Natural killer cell (primary cell): ENCODE data around the gene LRCOL1. TPM values are rescaled to one million over a fixed set of nuclear protein-coding genes. Genes with fewer than 3 reads are reported as not detected.
A peak's percentile ranks its signal among the peaks of the same experiment; 100 is the strongest.

Experiments used
- ATAC-seq, 3 donors: fragments of 150-1000 bp in 2 of 3; fragments of 200-7000 bp in 1 of 3; cut with Tn5 transposase; 1 replicate in 1 of 3; 2 replicates in 2 of 3; pipeline ENCODE4 v1.10.0; 2021; ENCODE audit warnings: mild to moderate bottlenecking in 2 of 3, moderate library complexity in 2 of 3
- DNase-seq, 2 donors: peaks; one replicate each; pipeline versions ENCODE4 v3.0.0 to v3.0.0-alpha.2; 2013 to 2021; ENCODE audit warnings: mixed read lengths in 1 of 2
- H3K27ac ChIP-seq: one replicate; pipeline ENCODE4 v1.5.1; 2013; ENCODE audit warnings: mild to moderate bottlenecking, low read length
- H3K27me3 ChIP-seq: one replicate; pipeline ENCODE4 v1.6.1; 2013; ENCODE audit warnings: low read length; ENCODE audit not compliant: control insufficient read depth, insufficient read depth
- H3K36me3 ChIP-seq: one replicate; pipeline ENCODE4 v1.6.1; 2013; ENCODE audit warnings: low read length; ENCODE audit not compliant: control insufficient read depth, insufficient read depth
- H3K4me1 ChIP-seq: one replicate; pipeline ENCODE4 v1.6.1; 2013; ENCODE audit warnings: low read length; ENCODE audit not compliant: control insufficient read depth, insufficient read depth
- H3K4me3 ChIP-seq: one replicate; pipeline ENCODE4 v1.5.1; 2013; ENCODE audit warnings: low read length
- H3K9me3 ChIP-seq: one replicate; pipeline ENCODE4 v1.6.1; 2013; ENCODE audit warnings: low read length; ENCODE audit not compliant: control insufficient read depth, insufficient read depth
- H3K27ac Mint-ChIP-seq, 2 donors: one replicate each; pipeline ENCODE4 v1.8.0; 2022; ENCODE audit warnings: mild to moderate bottlenecking in 2 of 2, mixed read lengths in 2 of 2, moderate library complexity in 1 of 2
- H3K27me3 Mint-ChIP-seq, 2 donors: one replicate each; pipeline ENCODE4 v1.8.0; 2022; ENCODE audit warnings: low read depth in 2 of 2, mixed read lengths in 2 of 2
- H3K36me3 Mint-ChIP-seq: one replicate; pipeline ENCODE4 v1.8.0; 2022; ENCODE audit warnings: mixed read lengths
- H3K4me1 Mint-ChIP-seq, 2 donors: one replicate each; pipeline ENCODE4 v1.8.0; 2022; ENCODE audit warnings: mixed read lengths in 2 of 2
- H3K4me3 Mint-ChIP-seq: one replicate; pipeline ENCODE4 v1.8.0; 2022; ENCODE audit warnings: mild to moderate bottlenecking, moderate library complexity, mixed read lengths
- H3K9me3 Mint-ChIP-seq, 2 donors: one replicate each; pipeline ENCODE4 v1.8.0; 2022; ENCODE audit warnings: mixed read lengths in 2 of 2
- WGBS: methylation state at CpG from one replicate; pipeline ENCODE4 v1.1.7; 2013; ENCODE audit warnings: missing lambda C conversion rate; ENCODE audit not compliant: insufficient coverage; 5-methylcytosine and 5-hydroxymethylcytosine counted together
- intact Hi-C: fragments of 100-400 bp; cut with micrococcal nuclease; formaldehyde crosslinking; loops from one replicate; pipeline ENCODE4 v1.14.2; 2022
- total RNA-seq, 4 donors: library from RNA; stranded (reverse); fragments of 120-200 nt in 1 of 4; gene quantifications; one replicate each; pipeline versions ENCODE4 v1.2.3 to v1.2.4, GENCODE V29; 2013 to 2022
- TF ChIP-seq, protein P1 (sequence below): fragments of 200-600 bp; IDR thresholded peaks from one replicate; pipeline ENCODE4 v1.8.0; 2022; ENCODE audit warnings: antibody characterized with exemption

LRCOL1 gene
- total RNA-seq, 3 donors from 2014 or later (not counting 1 experiment from before 2014, with no cell fraction given) = not detected

DNA sequence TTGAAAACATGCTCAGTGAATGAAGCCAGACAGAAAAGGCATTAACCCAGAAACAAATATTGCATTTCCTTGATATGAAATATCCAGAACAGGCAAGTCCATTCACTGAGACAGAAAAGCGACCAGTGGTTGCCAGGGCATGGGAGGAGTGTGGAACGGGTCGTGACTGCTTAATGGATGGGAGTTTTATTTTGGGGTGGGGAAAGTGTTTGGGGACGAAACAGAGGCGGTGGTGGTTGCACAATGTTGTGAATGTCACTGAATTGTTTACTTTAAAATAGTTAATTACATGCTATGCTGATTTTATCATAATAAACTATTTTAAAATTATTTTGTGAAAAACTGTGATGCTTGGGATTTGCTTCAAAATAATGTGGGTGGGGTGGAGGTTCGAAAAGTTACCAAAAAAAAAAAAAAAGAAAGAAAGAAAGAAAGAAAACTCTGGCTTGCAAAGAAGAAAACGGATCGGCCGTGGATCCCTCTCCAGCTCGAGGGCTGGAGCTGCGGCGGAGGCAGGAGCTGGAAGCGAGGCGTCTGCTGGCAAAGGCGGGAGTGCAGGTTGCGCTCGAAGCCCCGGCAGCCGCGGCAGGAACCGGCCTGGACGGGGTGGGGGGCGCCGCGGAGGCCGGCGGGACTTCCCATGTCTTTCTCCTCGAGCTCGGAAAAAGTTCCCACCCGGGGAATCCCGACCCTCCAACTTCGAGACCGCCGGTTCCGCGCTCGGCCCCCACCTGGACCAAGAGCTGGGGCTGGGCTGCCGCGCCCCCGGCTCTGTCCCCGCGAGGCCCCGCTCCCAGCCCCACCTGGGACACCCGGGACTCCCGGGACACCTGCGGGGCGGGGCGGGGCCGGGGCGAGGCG is 7.7 kb upstream of the LRCOL1 start:
- WGBS = 15% methylated on average over 50 of the region's 51 CpGs
- no peaks in the 10 kb centered on the region for H3K36me3 ChIP-seq
- H3K9me3 ChIP-seq = peaks cover 12% of the 10 kb centered on the region
- TF ChIP-seq, protein P1, sequence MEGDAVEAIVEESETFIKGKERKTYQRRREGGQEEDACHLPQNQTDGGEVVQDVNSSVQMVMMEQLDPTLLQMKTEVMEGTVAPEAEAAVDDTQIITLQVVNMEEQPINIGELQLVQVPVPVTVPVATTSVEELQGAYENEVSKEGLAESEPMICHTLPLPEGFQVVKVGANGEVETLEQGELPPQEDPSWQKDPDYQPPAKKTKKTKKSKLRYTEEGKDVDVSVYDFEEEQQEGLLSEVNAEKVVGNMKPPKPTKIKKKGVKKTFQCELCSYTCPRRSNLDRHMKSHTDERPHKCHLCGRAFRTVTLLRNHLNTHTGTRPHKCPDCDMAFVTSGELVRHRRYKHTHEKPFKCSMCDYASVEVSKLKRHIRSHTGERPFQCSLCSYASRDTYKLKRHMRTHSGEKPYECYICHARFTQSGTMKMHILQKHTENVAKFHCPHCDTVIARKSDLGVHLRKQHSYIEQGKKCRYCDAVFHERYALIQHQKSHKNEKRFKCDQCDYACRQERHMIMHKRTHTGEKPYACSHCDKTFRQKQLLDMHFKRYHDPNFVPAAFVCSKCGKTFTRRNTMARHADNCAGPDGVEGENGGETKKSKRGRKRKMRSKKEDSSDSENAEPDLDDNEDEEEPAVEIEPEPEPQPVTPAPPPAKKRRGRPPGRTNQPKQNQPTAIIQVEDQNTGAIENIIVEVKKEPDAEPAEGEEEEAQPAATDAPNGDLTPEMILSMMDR = no peak
- peaks cover 20 to 24% of the 10 kb centered on the region in 2 donors for H3K27me3 Mint-ChIP-seq
- H3K4me1 ChIP-seq = peaks cover 3% of the 10 kb centered on the region
- no peaks in the 10 kb centered on the region for H3K9me3 Mint-ChIP-seq
- no peak overlapping the region for H3K27ac ChIP-seq
- intact Hi-C loops = no loop called here
- no peaks in the 10 kb centered on the region for H3K36me3 Mint-ChIP-seq
- H3K4me1 Mint-ChIP-seq = peaks cover 4 to 8% of the 10 kb centered on the region in 2 donors
- no peak overlapping the region for H3K4me3 ChIP-seq
- H3K27ac Mint-ChIP-seq = no peak overlapping the region
- peak overlapping the region; percentile 17 for H3K4me3 Mint-ChIP-seq
- no peak for ATAC-seq
- DNase-seq = no peak
- peaks cover 21% of the 10 kb centered on the region for H3K27me3 ChIP-seq

GRCh38 chr12:132617135-132617701 is 6.8 kb upstream of the LRCOL1 start:
- Mint-ChIP-seq H3K27me3 (peaks cover 20 to 24% of the 10 kb centered on the region in 2 donors), H3K4me1 (peaks cover 4 to 8% of the 10 kb centered on the region in 2 donors), H3K4me3 (no peak overlapping the region), H3K36me3 (no peaks in the 10 kb centered on the region), H3K9me3 (no peaks in the 10 kb centered on the region), H3K27ac (no peak overlapping the region)
- Histone ChIP-seq H3K36me3 (no peaks in the 10 kb centered on the region), H3K4me3 (no peak overlapping the region), H3K27me3 (peaks cover 21% of the 10 kb centered on the region), H3K27ac (no peak overlapping the region), H3K9me3 (peaks cover 12% of the 10 kb centered on the region), H3K4me1 (peaks cover 3% of the 10 kb centered on the region)
- TF ChIP-seq, protein P1 = no peak
- intact Hi-C loops = no loop called here
- ATAC-seq (no peak), DNase-seq (no peak)
- WGBS = 84% methylated on average over 4 of the region's 4 CpGs

GRCh38 chr12:132615579-132616038 is 5.2 kb upstream of the LRCOL1 start:
- no peaks in the 10 kb centered on the region for H3K9me3 Mint-ChIP-seq
- H3K36me3 Mint-ChIP-seq = no peaks in the 10 kb centered on the region
- H3K9me3 ChIP-seq = peaks cover 12% of the 10 kb centered on the region
- peaks cover 4% of the 10 kb centered on the region for H3K4me1 ChIP-seq
- H3K27ac Mint-ChIP-seq = no peak overlapping the region
- DNase-seq = no peak
- no peaks in the 10 kb centered on the region for H3K36me3 ChIP-seq
- WGBS = 83% methylated on average over 16 of the region's 16 CpGs
- peaks cover 21% of the 10 kb centered on the region for H3K27me3 ChIP-seq
- no peak overlapping the region for H3K27ac ChIP-seq
- intact Hi-C loops = loop anchor here (1.0 kb wide), 2 partner anchors 200 to 461 kb away; no protein-coding TSS in a partner anchor
- TF ChIP-seq, protein P1 = no peak
- no peak for ATAC-seq
- H3K4me1 Mint-ChIP-seq = peaks cover 4 to 10% of the 10 kb centered on the region in 2 donors
- H3K27me3 Mint-ChIP-seq = peaks cover 26 to 33% of the 10 kb centered on the region in 2 donors
- H3K4me3 Mint-ChIP-seq = no peak overlapping the region
- no peak overlapping the region for H3K4me3 ChIP-seq
